ENCODE data around the gene THSD8.

GRCh38 chr19:12787458-12787857 is 14.4 kb upstream of the THSD8 start:
- no peak for TF ChIP-seq TCF12 (IDR thresholded peaks at IDR 0.05; ENCODE audit: low read depth)
- no peak for TF ChIP-seq RAD21 (IDR thresholded peaks at IDR 0.05; ENCODE audit: low read depth)
- TF ChIP-seq NFIC (IDR thresholded peaks at IDR 0.05) = no peak
